H1 (cell line): ENCODE data around the gene MAFF. TPM values are rescaled to one million over a fixed set of nuclear protein-coding genes. Genes with fewer than 3 reads are reported as not detected.

Source experiments
- CTCF ChIA-PET: fragments of 300-600 bp; sonication (Branson Sonifier 250); formaldehyde crosslinking; loops from one replicate; lab custom pipeline; 2021; ENCODE audit not compliant: partially characterized antibody; lab: Charles Lee
- POLR2A ChIA-PET: fragments of 300-600 bp; sonication (Branson Sonifier 250); formaldehyde crosslinking; loops from one replicate; lab custom pipeline; 2021; ENCODE audit warnings: inconsistent platforms; ENCODE audit not compliant: partially characterized antibody; lab: Charles Lee
- DNase-seq, 2 experiments: peaks; one replicate each; pipeline versions ENCODE4 v3.0.0 to v3.0.0-alpha.2; 2010 to 2022; ENCODE audit warnings: low spot score in 2 of 2, low read depth in 1 of 2, mixed read lengths in 1 of 2
- FAIRE-seq: peaks from 2 replicates; lab custom pipeline; 2011; peaks lifted over from hg19 to GRCh38; lab: Jason Lieb, UNC
- H2AFZ ChIP-seq: 2 replicates; pipeline ENCODE4 v1.8.1; 2012; ENCODE audit warnings: low read length, inconsistent platforms
- H2AK5ac ChIP-seq: 2 replicates; pipeline ENCODE4 v1.6.1; 2013; ENCODE audit warnings: low read depth, low read length
- H2BK120ac ChIP-seq: replicated peaks from 2 replicates; pipeline ENCODE3; 2013; ENCODE audit warnings: low read depth, low read length, inconsistent platforms
- H2BK12ac ChIP-seq: 2 replicates; pipeline ENCODE4 v1.6.1; 2013; ENCODE audit warnings: low read depth, low read length
- H2BK15ac ChIP-seq: 2 replicates; pipeline ENCODE4 v1.6.1; 2013; ENCODE audit warnings: low read length
- H2BK20ac ChIP-seq: 2 replicates; pipeline ENCODE4 v1.6.1; 2013; ENCODE audit warnings: low read length
- H2BK5ac ChIP-seq: 2 replicates; pipeline ENCODE4 v1.6.1; 2013; ENCODE audit warnings: low read depth, low read length
- H3K14ac ChIP-seq: 2 replicates; pipeline ENCODE4 v1.6.1; 2013; ENCODE audit warnings: inconsistent platforms; ENCODE audit not compliant: insufficient read length
- H3K18ac ChIP-seq: 2 replicates; pipeline ENCODE4 v1.6.1; 2013; ENCODE audit warnings: low read length; ENCODE audit errors: extremely low read depth
- H3K23ac ChIP-seq: 2 replicates; pipeline ENCODE4 v1.6.1; 2013; ENCODE audit warnings: inconsistent platforms; ENCODE audit not compliant: insufficient read length
- H3K23me2 ChIP-seq: 2 replicates; pipeline ENCODE4 v1.6.1; 2013; ENCODE audit warnings: low read depth, low read length
- H3K27ac ChIP-seq: 2 replicates; pipeline ENCODE4 v1.6.1; 2011; ENCODE audit warnings: low read depth, low read length, inconsistent platforms
- H3K27me3 ChIP-seq, 4 experiments: replicated peaks in 1 of 4; 1 replicate in 1 of 4; 2 replicates in 3 of 4; pipeline versions ENCODE4 v1.6.1 to v1.8.1; 2011 to 2013; ENCODE audit warnings: low read length in 3 of 4, mild to moderate bottlenecking in 3 of 4, inconsistent platforms in 2 of 4, mixed read lengths in 2 of 4, moderate library complexity in 1 of 4; ENCODE audit not compliant: control insufficient read depth in 3 of 4, insufficient read depth in 3 of 4; ENCODE audit errors: extremely low read depth in 1 of 4
- H3K36me3 ChIP-seq, 4 experiments: 2 replicates each; pipeline versions ENCODE4 v1.6.1 to v1.8.1; 2011 to 2013; ENCODE audit warnings: mild to moderate bottlenecking in 4 of 4, low read length in 3 of 4, moderate library complexity in 2 of 4, control low read depth in 1 of 4, inconsistent platforms in 1 of 4; ENCODE audit not compliant: insufficient read depth in 4 of 4, control insufficient read depth in 2 of 4
- H3K4ac ChIP-seq: replicated peaks from 2 replicates; pipeline ENCODE3; 2013; ENCODE audit warnings: low read length, low read depth, mixed read lengths, inconsistent platforms; ENCODE audit not compliant: insufficient read length
- H3K4me1 ChIP-seq, 4 experiments: replicated peaks in 1 of 4; 1 replicate in 1 of 4; 2 replicates in 3 of 4; pipeline versions ENCODE4 v1.6.1 to v1.8.1; 2011 to 2013; ENCODE audit warnings: low read length in 3 of 4, inconsistent platforms in 2 of 4, mixed read lengths in 1 of 4; ENCODE audit not compliant: insufficient read depth in 4 of 4, control insufficient read depth in 3 of 4
- H3K4me2 ChIP-seq, 2 experiments: 2 replicates each; pipeline versions ENCODE4 v1.6.1 to v1.8.1; 2011 to 2013; ENCODE audit warnings: low read depth in 2 of 2, low read length in 2 of 2, control low read depth in 1 of 2, inconsistent platforms in 1 of 2, mild to moderate bottlenecking in 1 of 2; ENCODE audit not compliant: insufficient read depth in 1 of 2
- H3K4me3 ChIP-seq, 4 experiments: fragments of 200-600, 300-600 bp in 1 of 4; sonication (generic), shearing (Covaris generic), sonication (Bioruptor Twin) in 1 of 4; 2 replicates each; pipeline versions ENCODE4 v1.5.1 to v1.8.1; 2011 to 2016; ENCODE audit warnings: low read length in 4 of 4, low read depth in 3 of 4, control low read depth in 2 of 4, inconsistent platforms in 2 of 4, mild to moderate bottlenecking in 2 of 4, mixed read lengths in 1 of 4, moderate library complexity in 1 of 4; ENCODE audit not compliant: insufficient read depth in 2 of 4; ENCODE audit errors: extremely low read depth in 1 of 4
- H3K56ac ChIP-seq: replicated peaks from 2 replicates; pipeline ENCODE3; 2013; ENCODE audit warnings: low read depth, mild to moderate bottlenecking, mixed read lengths, low read length, inconsistent platforms; ENCODE audit not compliant: insufficient read length
- H3K79me1 ChIP-seq: 2 replicates; pipeline ENCODE4 v1.6.1; 2013; ENCODE audit warnings: low read depth, low read length, control low read depth
- H3K79me2 ChIP-seq, 2 experiments: 2 replicates each; pipeline versions ENCODE4 v1.6.1 to v1.8.1; 2012 to 2013; ENCODE audit warnings: low read length in 2 of 2, mild to moderate bottlenecking in 2 of 2, inconsistent platforms in 1 of 2; ENCODE audit not compliant: insufficient read depth in 2 of 2, control insufficient read depth in 1 of 2
- H3K9ac ChIP-seq, 4 experiments: replicated peaks in 1 of 4; 1 replicate in 1 of 4; 2 replicates in 3 of 4; pipeline versions ENCODE4 v1.6.1 to v1.8.1; 2011 to 2013; ENCODE audit warnings: low read depth in 3 of 4, low read length in 3 of 4, control low read depth in 2 of 4, mild to moderate bottlenecking in 2 of 4, moderate library complexity in 2 of 4, inconsistent platforms in 1 of 4; ENCODE audit errors: extremely low read depth in 1 of 4
- H3K9me3 ChIP-seq, 2 experiments: 2 replicates each; pipeline versions ENCODE4 v1.6.1 to v1.8.1; 2012 to 2013; ENCODE audit warnings: mild to moderate bottlenecking in 2 of 2, moderate library complexity in 2 of 2, control low read depth in 1 of 2, inconsistent platforms in 1 of 2, low read depth in 1 of 2, low read length in 1 of 2, mixed read lengths in 1 of 2; ENCODE audit not compliant: insufficient read depth in 2 of 2
- H4K20me1 ChIP-seq, 2 experiments: replicated peaks in 1 of 2; 2 replicates each; pipeline versions ENCODE3 to v1.8.1; 2011 to 2013; ENCODE audit warnings: inconsistent platforms in 2 of 2, low read length in 2 of 2, mild to moderate bottlenecking in 1 of 2; ENCODE audit not compliant: insufficient read depth in 2 of 2, control insufficient read depth in 1 of 2
- H4K5ac ChIP-seq: 2 replicates; pipeline ENCODE4 v1.6.1; 2013; ENCODE audit warnings: low read length, low read depth, mixed read lengths, inconsistent platforms; ENCODE audit not compliant: insufficient read length
- H4K8ac ChIP-seq: 2 replicates; pipeline ENCODE4 v1.8.0; 2013; ENCODE audit warnings: mild to moderate bottlenecking, moderate library complexity, low read length, inconsistent platforms; ENCODE audit not compliant: insufficient read depth; ENCODE audit errors: extremely low read depth
- H4K91ac ChIP-seq: replicated peaks from 2 replicates; pipeline ENCODE3; 2013; ENCODE audit warnings: low read length, mixed read lengths, inconsistent platforms; ENCODE audit not compliant: insufficient read length
- ATF2 ChIP-seq: IDR thresholded peaks from 2 replicates; pipeline ENCODE4 v1.6.1; 2012; ENCODE audit warnings: low read length, inconsistent platforms
- BRCA1 ChIP-seq: IDR thresholded peaks from 2 replicates; pipeline ENCODE4 v1.6.1; 2012; ENCODE audit warnings: low read depth, low read length, improper control_type of control experiment
- EZH2 ChIP-seq: fragments of 200-600 bp; sonication (generic); IDR thresholded peaks from 2 replicates; pipeline ENCODE4 v1.7.1; 2012; ENCODE audit warnings: low read depth, mild to moderate bottlenecking, moderate library complexity, low read length, inconsistent platforms; ENCODE audit not compliant: severe bottlenecking
- KDM4A ChIP-seq: IDR thresholded peaks from one replicate; pipeline ENCODE4 v1.7.1; 2012; ENCODE audit warnings: low read depth, mild to moderate bottlenecking, moderate library complexity, low read length, inconsistent platforms; ENCODE audit not compliant: severe bottlenecking
- POLR2A ChIP-seq, 2 experiments: IDR thresholded peaks; 1 replicate in 1 of 2; 2 replicates in 1 of 2; pipeline ENCODE4 v1.6.1; 2011; ENCODE audit warnings: low read depth in 2 of 2, low read length in 2 of 2, mild to moderate bottlenecking in 2 of 2; ENCODE audit errors: control extremely low read depth in 1 of 2
- POU5F1 ChIP-seq: IDR thresholded peaks from 2 replicates; pipeline ENCODE4 v1.6.1; 2011; ENCODE audit warnings: low read depth, mild to moderate bottlenecking, low read length, moderate library complexity
- RNF2 ChIP-seq: fragments of 200-900, 300-1000 bp; sonication (generic); IDR thresholded peaks from 2 replicates; pipeline ENCODE4 v1.7.1; 2016; ENCODE audit warnings: borderline replicate concordance, low read depth, mild to moderate bottlenecking, antibody characterized with exemption, low read length; ENCODE audit not compliant: poor library complexity, severe bottlenecking; ENCODE audit errors: missing control alignments
- SUZ12 ChIP-seq: fragments of 200-600 bp; sonication (generic); IDR thresholded peaks from 2 replicates; pipeline ENCODE4 v1.6.1; 2012; ENCODE audit warnings: mild to moderate bottlenecking, inconsistent platforms, low read length, moderate library complexity, mixed read lengths
- WGBS, 2 experiments: shearing (Covaris generic) in 1 of 2; methylation state at CpG; one replicate each; pipeline versions ENCODE4 v1.1.6 to v1.1.7; 2013 to 2015; ENCODE audit warnings: low lambda C conversion rate in 2 of 2, mixed read lengths in 2 of 2, inconsistent platforms in 1 of 2, low coverage in 1 of 2, missing lambda C conversion rate in 1 of 2; ENCODE audit not compliant: insufficient replicate concordance in 2 of 2, insufficient coverage in 1 of 2, insufficient read length in 1 of 2; ENCODE audit errors: extremely low coverage in 1 of 2, missing lambda C conversion rate in 1 of 2; 5-methylcytosine and 5-hydroxymethylcytosine counted together
- polyA plus RNA-seq, 7 experiments: library from polyadenylated mRNA; depleted of rRNA in 3 of 7; stranded (reverse) in 5 of 7; unstranded in 2 of 7; fragments of >200 nt in 5 of 7; fragments of 200-250 nt in 2 of 7; gene quantifications; 1 replicate in 5 of 7; 2 replicates in 1 of 7; 4 replicates in 1 of 7; pipeline versions ENCODE4 v1.2.1 to v1.2.3, GENCODE V29; 2011 to 2013; ENCODE audit warnings: missing spikeins in 2 of 7, mixed read lengths in 2 of 7
- total RNA-seq: library from RNA; stranded (reverse); fragmentation: NEBNext Ultra II Directional; extraction: Animal tissue kit (Norgen Biotek cat#: 25700); gene quantifications from 2 replicates; pipeline ENCODE4 v1.2.1, GENCODE V29; 2021

The MAFF gene
- total and polyA plus RNA-seq, 2 of the 8 experiments (the other 6 are each of a cell fraction or from before 2014, with no cell fraction given) = 1.5 to 6.3 TPM

- ChIA-PET CTCF (interaction anchor here (0.8 to 2.6 kb wide), 6 partner anchors 9 to 123 kb away, joined by 4 to 24 read pairs (median 4); partner anchors contain the start of gene MAFF), POLR2A (interaction anchor here (0.6 to 1.6 kb wide), 5 partner anchors 22 to 216 kb away, joined by 3 to 4 read pairs (median 3); no protein-coding TSS in a partner anchor)
- H2BK20ac ChIP-seq = no peak overlapping the region
- no peak overlapping the region for H2BK15ac ChIP-seq
- H3K27me3 ChIP-seq = no peaks in the 10 kb centered on the region
- no peak overlapping the region for H4K8ac ChIP-seq
- H3K79me2 ChIP-seq = no peaks in the 10 kb centered on the region
- 0 out of 2 replicates have a peak overlapping the region, but pooled peaks have one; percentile 29 for H3K27ac ChIP-seq
- H2AFZ ChIP-seq = no peak overlapping the region
- peak overlapping the region; percentile 6; the same call in 1 of the 2 replicates for H2AK5ac ChIP-seq
- H2BK120ac ChIP-seq = no peak overlapping the region
- FAIRE-seq (no peak), DNase-seq (no peak)
- no peak overlapping the region for H3K18ac ChIP-seq
- H3K56ac ChIP-seq = no peak overlapping the region
- H3K4me3 ChIP-seq = no peak overlapping the region
- H3K9ac ChIP-seq = no peak overlapping the region
- no peaks in the 10 kb centered on the region for H3K9me3 ChIP-seq
- H4K20me1 ChIP-seq = peaks cover 2 to 5% of the 10 kb centered on the region in 2 experiments
- no peak overlapping the region for H3K4me2 ChIP-seq
- H3K4ac ChIP-seq = no peak overlapping the region
- no peak overlapping the region for H3K14ac ChIP-seq
- WGBS, 2 experiments = 90% methylated on average over 22 of the region's 22 CpGs; no CpG with 5 or more reads in 1 of the 2 experiments
- H2BK5ac ChIP-seq = no peak overlapping the region
- H3K4me1 ChIP-seq = peaks cover 10 to 25% (median 16%) of the 10 kb centered on the region in 4 experiments
- H3K36me3 ChIP-seq = peaks cover 0 to 11% (median 4%) of the 10 kb centered on the region in 4 experiments; a peak in 5 of 8 replicates
- H4K91ac ChIP-seq = no peak overlapping the region
- H3K79me1 ChIP-seq = no peaks in the 10 kb centered on the region; the same call in 1 of the 2 replicates
- 0 out of 2 replicates have a peak overlapping the region, but pooled peaks have one; percentile 3 for H2BK12ac ChIP-seq
- no peak overlapping the region for H3K23ac ChIP-seq
- H3K23me2 ChIP-seq = no peaks in the 10 kb centered on the region
- H4K5ac ChIP-seq = no peak overlapping the region
- TF ChIP-seq KDM4A = no peak
- TF ChIP-seq POLR2A (IDR thresholded peaks at IDR 0.05; ENCODE audit: control extremely low read depth in 1 of 2, low read depth in 2 of 2, low read length in 2 of 2) = no peak
- no peak for TF ChIP-seq BRCA1
- no peak for TF ChIP-seq RNF2
- TF ChIP-seq ATF2 = no peak
- TF ChIP-seq POU5F1 = no peak
- no peak for TF ChIP-seq EZH2
- TF ChIP-seq SUZ12 = no peak
These were observed 19.0 kb downstream of the MAFF start for GRCh38 chr22:38220653-38221386.
